GM19043 (cell line): ENCODE results near the gene EMC10.

ENCODE experiments used
- ATAC-seq: cut with Tn5 transposase; IDR thresholded peaks from one replicate; pipeline ENCODE4 v1.9.1; 2021; ENCODE audit warnings: low read depth; ENCODE audit not compliant: unreplicated experiment

EMC10 gene

DNA sequence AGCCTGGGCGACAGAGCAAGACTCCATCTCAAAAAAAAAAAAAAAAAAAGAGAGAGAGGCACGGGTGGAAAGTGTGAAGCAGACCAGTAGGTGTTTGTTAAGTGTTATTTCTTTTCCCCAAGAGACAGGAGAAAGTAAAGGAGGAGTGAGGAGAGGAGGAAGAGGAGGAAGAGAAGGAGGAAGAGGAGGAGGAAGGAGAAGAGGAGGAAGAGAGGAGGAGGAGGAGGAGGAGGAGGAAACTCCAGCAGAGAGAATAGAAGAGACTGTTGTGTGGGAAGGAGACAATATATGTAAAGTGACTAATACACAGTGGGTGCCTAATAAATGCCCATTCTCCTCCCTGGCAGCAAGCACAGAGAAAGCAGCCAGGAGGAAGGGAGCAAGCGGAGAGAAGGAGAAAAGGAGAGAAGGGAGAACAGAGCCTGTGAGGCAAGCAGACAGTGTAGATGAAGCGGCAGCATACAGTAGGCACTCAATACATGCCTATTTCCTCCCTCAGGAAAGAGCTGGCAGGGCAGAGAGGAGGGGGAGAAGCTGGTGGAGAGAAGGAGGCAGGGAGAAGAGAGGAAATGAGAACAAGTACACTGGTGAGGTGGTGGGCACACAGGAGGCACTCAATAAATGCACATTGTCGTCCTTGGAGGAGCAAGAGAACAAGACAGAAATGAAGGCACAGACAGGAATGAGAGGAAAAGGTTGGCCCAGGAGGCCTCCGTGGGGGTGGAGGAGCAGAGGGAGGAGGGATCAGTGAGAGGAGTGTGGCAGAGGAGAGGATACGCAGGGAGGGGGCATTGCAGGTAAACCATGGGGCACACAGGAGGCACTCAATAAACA lies 18.1 kb downstream of the EMC10 start:
- ATAC-seq, result no peak

- ATAC-seq, result no peak
These were observed 18.8 kb downstream of the EMC10 start for GRCh38 chr19:50495020-50495531.

- ATAC-seq, result no peak
These were observed 20.1 kb downstream of the EMC10 start for GRCh38 chr19:50496189-50497021.

- no peak for ATAC-seq
These were observed 20.7 kb downstream of the EMC10 start for GRCh38 chr19:50497022-50497405.

DNA sequence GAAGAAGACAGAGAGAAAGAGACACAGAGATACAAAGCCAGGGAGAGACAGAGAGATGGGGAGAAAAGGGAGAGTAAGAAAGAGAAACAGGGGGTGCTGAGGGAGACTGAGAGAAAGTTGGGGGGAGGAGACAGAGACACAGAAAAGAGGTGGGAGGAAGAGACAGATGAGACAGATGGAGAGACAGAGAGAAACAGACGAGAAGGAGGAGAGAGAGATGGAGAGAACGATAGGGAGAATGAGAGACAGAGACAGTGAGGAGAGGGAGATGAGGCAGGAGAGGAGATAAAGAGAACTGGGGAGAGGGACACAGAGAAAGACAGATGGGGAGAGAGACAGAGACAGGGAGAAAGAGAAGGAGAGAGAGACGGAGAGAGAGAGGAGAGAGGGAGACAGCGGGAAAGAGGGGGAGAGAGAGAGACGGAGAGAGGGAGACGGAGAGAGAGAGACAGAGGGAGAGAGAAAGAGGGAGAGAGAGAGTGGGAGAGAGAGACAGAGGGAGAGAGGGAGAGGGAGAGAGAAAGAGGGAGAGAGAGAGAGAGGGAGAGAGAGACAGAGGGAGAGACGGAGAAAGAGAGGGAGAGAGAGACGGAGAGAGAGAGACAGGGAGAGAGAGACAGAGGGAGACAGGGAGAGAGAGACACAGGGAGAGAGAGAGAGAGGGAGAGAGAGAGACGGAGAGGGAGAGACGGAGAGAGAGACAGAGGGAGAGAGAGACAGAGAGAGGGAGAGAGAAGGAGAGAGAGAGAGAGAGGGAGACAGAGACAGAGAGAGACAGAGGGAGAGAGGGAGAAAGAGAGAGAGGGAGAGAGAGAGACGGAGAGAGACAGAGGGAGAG lies 22.1 kb downstream of the EMC10 start:
- no peak for ATAC-seq

- ATAC-seq, result no peak
These were observed 23.9 kb downstream of the EMC10 start for GRCh38 chr19:50500060-50500752.

GRCh38 chr19:50500753-50501151 lies 24.4 kb downstream of the EMC10 start:
- ATAC-seq, result no peak

DNA sequence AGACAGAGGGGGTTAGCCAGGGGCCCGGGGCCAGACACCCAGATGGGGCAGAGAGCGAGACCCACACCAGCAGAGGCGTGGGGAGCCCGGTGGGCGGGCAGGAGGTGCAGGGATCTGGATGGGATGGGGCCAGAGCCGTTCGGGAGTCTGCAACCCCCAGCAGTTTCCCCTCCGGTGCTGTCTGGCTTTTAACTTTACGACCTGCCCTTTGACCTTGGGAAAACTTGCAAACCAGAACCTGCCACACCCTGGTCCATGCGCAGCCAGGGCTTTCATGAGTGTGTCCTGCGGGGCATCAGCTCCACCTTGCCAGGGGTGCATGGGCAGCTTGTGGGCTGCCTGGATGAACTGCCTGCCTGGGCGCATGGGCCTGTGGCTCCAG lies 24.9 kb downstream of the EMC10 start:
- no peak for ATAC-seq

- no peak for ATAC-seq
These were observed 25.5 kb downstream of the EMC10 start for GRCh38 chr19:50501568-50502475.

DNA sequence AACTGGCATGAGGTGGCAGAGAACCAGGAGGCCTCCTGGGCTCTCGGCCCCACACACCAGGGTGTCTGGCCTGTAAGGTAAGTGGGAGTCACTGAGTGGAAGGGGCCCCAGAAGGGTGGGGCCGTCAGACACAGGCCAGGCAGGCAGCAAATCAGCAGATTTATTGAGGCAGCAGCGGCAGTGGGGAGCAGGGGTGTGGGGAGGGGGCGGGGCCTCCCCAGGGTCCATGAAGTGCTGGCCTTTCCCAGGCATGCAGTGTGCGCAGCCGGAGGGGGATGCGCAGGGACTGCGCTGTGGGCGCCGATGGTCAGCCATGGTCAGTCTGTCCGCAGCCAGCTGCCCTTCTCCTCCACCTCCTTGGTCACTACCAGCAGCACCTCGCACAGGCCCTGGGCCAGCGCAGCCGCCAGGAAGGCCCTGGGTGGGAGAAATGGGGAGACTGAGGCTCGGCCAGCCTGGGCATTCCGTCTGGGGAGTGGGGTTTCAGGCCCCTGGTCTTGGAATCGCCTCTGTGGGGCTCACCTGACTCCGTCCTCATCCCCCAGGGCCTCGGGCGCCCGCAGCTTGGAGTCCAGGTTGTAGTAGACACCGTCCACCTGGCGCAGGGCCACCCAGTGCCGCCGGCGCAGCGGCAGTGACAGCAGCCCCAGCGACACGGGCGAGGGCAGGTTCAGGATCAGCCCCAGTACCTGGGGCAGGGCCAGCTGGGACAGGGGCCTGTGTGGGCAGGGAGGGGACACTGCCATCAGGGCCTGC lies 29.7 kb downstream of the EMC10 start:
- ATAC-seq, result no peak

- ATAC-seq, result no peak
These were observed 30.4 kb downstream of the EMC10 start for GRCh38 chr19:50506700-50507099.

DNA sequence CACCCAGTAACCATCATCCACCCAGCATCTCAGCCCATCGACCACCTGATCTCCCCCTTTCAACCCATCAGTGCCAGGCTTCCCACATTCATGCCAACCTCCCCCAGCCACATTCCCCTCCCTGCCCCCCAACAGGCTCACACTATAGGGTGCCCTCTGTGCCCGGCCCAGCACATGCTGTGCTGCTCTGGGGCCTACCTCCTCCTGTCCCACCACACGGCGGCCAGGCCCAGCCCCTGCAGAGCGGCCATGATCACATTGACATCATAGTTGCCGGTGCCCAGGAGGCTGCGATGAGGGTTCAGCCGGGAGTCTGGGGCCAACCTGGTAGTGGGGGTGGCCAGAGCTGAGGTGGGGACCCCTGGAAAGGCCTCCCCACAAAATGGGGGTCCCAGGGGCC lies 31.1 kb downstream of the EMC10 start:
- ATAC-seq, result no peak

DNA sequence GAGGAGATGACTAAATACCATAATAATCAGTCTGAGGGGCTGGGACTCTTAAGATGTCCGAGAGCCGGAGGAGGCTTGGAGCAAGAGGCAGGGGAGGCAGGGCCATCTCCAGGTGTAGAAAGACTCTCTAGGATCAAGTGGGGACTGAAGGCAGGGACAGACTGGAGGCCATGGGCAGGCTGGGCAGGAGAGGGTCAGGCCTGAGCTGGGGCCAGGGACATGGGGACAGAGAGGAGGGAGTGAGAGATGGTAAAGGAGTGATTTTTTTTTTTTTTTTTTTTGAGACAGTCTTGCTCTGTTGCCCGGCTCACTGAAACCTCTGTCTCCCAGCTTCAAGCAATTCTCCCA lies 32.5 kb downstream of the EMC10 start:
- ATAC-seq, result no peak

GRCh38 chr19:50509366-50509765 lies 33.1 kb downstream of the EMC10 start:
- no peak for ATAC-seq

DNA sequence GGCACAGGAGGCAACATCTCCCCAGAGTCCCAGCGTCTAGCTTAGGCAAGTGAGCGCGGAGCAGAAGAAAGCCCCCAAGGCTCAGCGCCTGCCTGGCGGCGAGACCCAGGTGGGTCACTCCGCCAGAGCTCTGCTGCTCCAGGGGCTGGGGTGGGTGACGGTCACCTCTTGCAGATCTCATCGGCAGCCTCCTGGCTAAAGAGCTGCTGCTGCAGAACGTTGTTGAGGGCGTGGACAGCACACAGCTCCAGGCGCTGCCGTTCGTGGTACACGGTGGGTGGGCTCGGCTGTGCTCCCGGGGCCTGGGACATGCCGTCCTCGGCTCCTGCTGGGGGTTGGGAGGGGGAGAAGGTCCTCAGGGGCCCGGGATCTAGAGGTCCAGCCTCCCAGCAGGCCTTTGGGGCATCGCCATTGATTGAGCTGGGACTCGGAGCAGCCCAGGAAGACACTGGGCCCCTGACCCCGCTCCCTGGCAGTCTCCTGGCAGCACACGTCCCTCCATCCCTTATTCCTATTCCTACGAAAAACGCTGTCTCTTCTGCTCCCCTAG lies 33.9 kb downstream of the EMC10 start:
- ATAC-seq, result no peak

GRCh38 chr19:50510700-50511068 lies 34.4 kb downstream of the EMC10 start:
- ATAC-seq, result no peak

GRCh38 chr19:50511069-50511822 lies 34.9 kb downstream of the EMC10 start, which contains the start of gene JOSD2:
Gene JOSD2, minus strand, starts transcription at chr19:50511191. Its CDS starts 760 bp downstream, at chr19:50510431.
- ATAC-seq, result peak; percentile 87
